HG03103 (cell line): ENCODE results near the gene THYN1.
"Not testable (repeated sequence)": the region's sequence is repeated elsewhere in the genome, so short reads cannot be mapped to it uniquely, and the experiment has no call there.

Source experiments
- ATAC-seq: cut with Tn5 transposase; IDR thresholded peaks from one replicate; pipeline ENCODE4 v1.9.1; 2021; ENCODE audit warnings: low read depth; ENCODE audit not compliant: unreplicated experiment

The THYN1 gene

DNA sequence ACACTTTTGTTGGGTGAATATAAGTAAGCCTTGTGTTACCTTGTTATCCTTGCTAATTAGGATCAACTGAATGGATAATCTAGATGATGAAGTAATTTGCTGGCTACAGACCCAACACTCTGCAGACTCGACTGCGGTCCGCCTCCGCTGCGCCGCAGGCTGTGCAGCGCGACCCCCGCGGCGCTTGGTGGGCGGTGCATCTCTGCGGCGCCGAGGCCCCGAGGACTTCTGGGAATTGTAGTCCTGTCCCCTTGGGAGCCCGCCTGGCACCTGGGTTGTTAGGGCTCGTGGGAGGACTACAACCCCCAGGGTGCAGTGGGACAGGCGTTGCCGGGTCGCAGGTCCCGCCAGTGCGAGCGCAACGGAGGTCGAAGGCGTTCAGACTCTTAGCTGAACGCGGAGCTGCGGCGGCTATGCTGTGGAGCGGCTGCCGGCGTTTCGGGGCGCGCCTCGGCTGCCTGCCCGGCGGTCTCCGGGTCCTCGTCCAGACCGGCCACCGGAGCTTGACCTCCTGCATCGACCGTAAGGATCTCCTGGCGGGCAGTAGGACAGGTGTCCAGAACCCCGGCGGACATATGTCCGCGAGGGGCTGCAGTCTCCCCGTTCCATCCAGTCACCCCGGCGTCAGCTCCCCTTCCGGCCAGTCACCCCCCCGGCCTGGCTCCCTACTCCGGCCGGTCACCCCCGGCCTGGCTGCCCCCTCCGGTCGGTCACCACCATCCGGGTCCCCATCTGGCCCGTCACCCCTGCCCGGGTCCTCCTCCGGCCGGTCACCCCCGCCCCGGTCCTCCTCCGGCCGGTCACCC, at the start of gene THYN1, which contains the start of gene ACAD8:
THYN1 (minus strand) TSS at position 165 of the 806 bp plus-strand sequence. CDS start 470 bp downstream, outside the sequence.
ACAD8 (plus strand) TSS at position 381 of the 806 bp plus-strand sequence; CDS start at position 414, 33 bp downstream.
- peak; percentile 99 for ATAC-seq

DNA sequence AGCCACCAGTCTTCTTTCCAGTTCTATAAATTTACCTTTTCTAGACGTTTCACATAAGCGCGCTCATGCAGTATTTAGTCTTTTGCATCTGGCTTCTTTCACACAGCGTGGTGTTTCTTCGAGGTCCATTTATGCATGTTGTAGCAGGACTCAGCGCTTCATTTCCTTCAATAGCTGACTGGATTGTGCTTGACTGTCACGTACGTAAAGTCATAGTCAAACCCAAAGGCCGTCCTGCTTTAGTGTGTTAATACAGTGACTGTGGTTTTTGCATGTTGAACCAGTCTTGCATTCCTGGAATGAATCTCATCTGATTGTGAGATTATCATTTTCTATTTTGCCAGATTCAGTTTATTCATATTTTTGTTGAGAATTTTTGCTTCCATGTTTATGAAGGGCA, 41.5 kb upstream of the THYN1 start:
- no peak for ATAC-seq

DNA sequence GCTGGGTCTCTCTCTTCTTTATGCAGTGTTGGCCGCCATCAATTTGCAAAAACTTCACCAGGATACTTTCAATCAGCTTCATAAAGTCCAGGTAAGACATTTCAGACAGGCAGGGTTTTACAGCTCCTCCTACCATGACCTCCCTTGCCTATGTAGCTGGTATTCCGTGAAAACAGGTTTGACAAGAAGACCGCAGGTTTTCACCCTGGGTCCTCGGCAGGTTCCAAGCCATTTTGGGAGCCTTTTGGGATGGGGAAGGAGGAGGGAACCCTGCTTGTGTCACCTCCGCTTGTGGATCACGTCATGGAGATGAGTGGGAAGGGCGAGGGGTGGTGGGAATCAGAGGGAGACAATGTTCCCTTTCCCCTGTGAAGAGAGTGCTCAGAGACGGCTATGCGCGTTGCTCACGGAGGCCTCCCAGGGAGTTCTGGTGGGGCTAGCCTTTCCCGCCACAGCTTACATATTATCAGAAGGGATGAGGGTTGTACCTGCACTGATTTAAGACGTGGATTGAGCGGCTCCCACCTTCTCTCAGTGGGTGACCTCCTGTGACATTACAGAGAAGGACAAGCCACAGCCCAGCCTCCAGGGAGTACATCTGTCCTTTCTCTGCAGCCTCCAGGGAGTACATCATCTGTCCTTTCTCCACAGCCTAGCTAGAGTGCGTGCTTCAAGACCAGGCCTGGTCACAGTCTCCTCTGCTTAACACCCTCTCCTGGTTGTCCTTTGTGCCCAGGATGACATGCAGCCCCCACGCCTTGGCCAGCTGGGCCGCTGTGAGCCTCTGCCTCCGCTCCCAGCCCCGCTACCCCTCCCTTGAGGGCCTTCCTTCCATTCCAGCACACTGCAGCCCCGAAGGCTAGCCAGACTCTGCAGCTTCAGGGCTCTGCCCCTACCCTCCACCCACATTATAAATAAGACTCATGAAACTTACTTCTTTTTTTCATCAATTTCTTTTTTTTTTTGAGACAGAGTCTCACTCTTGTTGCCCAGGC, 40.3 kb upstream of the THYN1 start:
- ATAC-seq: no peak

DNA sequence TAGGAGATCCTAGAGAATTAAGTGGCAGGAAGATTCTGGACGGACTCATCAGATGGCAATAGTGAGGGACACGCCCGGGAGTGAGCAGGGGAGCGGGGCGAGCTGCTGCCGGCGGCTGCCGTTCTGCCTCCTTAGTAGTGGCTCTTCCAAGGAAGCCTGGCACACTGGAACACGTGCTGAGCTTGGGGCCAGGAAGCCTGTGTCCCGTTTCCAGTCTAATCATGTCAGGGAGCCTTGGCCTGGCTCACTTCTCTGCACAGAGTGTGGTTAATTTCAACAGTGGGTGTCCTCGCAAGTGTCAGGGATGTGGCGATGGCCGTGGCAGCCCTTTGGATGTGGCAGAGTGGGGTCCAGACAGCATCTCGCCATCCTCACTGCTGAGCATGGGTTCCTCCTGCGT, 39.5 kb upstream of the THYN1 start:
- no peak for ATAC-seq

DNA sequence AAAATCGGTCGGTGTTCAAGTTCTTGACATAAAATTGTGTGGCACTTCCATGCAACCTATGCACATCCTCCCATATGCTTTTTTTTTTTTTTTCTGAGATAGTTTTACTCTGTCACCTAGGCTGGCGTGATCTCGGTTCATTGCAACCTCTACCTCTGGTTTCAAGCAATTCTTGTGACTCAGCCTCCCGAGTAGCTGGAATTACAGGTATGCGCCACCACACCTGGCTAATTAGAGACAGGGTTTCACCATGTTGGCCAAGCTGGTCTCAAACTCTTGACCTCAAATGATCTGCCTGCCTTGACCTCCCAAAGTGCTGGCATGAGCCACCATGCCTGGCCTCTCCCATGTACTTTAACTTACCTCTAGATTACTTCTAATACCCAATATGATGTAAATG, 38.0 kb upstream of the THYN1 start:
- ATAC-seq: no peak

DNA sequence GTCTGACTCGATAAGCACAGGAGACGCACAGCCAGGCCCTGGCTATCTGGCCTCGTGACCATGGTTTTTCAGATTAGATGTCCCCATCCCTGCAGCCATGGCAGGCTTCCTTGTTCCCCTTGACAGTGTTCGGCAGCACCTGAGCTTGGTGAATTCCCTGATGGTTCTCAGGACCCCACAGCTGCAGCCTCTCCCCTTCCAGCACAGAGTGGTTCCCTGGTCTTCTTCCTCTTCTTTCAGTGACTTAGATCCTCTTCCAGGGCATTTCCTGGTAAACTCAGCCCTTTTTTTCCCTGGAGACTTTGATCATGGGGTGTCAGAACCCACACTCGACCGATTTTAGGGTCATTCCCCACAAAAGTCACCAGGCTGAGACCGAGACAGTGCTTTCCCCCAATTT, 37.5 kb upstream of the THYN1 start:
- no peak for ATAC-seq

DNA sequence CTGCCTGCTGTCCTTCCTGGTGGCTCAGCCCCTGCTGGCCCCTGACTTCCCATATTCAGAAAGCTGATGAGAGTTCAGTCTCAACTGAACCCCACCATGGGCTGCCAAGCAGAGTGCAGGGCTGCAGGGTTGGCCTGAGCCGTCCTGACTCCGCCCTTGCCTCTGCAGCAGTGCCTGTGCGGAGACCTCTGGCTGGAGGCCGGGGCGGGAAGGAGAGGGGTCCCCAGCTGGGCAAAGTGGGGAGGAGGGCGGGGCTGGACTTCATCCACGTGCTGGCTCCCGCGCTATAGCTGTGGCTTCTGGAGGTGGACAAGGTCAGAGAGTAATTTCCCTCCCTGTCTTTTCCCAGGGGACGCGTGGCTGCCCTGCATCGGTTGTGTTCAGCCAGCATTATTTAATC, 36.6 kb upstream of the THYN1 start:
- no peak for ATAC-seq

DNA sequence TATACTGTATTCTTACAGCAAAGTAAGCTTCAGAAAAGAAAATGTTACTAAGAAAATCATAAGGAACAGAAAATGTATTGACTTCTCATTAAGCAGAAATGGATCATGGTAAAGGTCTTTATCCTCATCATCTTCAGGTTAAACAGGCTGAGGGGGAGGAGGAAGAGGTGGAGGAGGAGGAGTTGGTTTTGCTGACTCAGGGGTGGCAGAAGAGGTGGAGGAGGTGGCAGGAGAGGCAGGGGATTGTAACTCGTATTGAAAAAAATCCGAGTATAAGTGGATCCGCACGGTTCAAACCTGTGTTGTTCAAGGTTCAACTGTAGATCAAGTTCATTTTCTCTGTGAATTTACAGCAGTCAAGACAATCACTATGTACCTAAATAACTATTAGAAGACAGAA, 36.0 kb upstream of the THYN1 start:
- no peak for ATAC-seq

DNA sequence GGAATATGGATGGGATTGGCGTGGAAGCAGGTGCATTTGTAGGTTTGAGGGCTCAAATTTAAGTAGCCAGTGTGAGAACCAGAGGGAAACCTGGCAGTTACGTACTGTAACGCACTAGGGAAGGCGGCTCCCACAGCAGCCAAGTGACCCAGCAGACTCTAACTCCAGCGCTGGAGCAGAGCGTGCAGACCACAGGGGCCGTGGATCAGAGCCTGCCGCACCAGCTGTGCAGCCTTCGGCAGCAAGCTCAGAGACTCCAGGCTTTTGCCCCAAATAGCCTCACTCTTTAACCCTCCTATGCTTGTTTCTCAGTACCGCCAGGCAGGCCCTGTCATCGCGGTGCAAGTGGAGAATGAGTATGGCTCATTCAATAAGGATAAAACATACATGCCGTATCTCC, 35.3 kb upstream of the THYN1 start:
- ATAC-seq: no peak

DNA sequence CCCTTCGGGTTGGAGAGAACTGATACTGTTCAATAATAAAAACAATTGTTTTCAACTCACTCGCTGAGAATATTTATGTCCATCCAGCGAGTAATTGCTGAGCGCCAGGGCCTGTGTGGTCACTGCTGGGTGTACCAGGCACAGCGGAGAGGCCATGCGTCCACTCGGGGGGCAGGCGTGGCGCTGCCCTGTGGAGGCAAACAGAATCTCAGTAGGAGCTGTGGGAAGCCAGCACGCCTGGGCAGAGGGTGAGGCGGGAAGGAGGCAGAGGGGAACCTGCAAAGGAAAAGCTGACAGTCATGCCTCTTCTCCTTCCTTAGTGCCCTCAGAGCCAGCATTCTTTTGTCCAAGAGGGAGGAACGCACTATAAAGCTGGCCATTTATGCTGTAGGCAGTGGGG, 34.4 kb upstream of the THYN1 start:
- ATAC-seq: no peak

DNA sequence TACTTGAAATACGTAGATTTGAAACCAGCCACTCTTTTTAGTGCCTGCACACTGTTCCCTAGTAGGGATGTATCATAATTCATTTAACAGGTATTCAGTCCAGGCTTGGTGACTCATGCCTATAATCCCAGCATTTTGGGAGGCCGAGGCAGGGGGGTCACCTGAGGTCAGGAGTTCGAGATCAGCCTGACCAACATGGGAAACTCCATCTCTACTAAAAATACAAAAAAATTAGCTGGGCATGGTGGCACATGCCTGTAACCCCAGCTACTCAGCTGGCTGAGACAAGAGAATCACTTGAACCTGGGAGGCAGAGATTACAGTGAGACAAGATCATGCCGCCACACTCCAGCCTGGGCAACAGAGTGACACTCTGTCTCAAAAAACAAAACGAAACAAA, 31.2 kb upstream of the THYN1 start:
- ATAC-seq: not testable (repeated sequence)

DNA sequence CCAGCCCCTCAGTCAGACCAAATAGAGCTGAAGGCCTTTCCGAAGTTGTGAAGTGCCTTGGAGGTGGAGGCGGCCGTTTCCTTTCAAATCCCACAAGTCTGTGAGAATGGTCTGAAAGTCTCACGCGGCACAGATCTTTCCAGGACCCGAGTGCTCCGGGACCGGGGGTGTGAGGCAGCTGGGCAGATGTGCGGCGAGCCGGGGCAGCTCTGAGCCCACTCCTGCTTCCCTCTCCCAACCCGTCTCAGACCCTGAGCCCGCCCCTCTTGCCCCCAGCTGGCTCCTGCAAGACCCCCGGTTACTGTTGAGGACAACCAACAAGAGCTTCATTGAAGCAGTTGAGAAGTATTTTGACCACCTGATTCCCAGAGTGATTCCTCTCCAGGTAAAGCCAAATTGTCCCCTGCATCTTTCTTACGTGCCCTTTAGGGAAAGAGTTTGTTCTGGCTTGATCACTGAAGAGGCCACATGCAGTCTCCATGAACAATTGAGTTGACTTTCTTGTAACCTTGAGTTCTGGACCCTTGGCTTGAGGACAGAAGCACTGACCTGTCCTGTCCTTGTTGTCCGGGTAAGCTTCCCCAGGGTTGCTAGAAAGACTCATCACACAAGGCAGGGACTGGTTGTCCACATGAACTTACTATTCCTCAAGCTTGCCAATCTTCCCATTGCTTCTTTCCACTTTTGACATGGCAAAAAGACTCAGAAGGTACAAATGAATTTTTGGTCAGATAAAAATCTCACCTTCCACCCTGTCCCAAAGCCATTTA, 30.5 kb upstream of the THYN1 start:
- no peak for ATAC-seq

DNA sequence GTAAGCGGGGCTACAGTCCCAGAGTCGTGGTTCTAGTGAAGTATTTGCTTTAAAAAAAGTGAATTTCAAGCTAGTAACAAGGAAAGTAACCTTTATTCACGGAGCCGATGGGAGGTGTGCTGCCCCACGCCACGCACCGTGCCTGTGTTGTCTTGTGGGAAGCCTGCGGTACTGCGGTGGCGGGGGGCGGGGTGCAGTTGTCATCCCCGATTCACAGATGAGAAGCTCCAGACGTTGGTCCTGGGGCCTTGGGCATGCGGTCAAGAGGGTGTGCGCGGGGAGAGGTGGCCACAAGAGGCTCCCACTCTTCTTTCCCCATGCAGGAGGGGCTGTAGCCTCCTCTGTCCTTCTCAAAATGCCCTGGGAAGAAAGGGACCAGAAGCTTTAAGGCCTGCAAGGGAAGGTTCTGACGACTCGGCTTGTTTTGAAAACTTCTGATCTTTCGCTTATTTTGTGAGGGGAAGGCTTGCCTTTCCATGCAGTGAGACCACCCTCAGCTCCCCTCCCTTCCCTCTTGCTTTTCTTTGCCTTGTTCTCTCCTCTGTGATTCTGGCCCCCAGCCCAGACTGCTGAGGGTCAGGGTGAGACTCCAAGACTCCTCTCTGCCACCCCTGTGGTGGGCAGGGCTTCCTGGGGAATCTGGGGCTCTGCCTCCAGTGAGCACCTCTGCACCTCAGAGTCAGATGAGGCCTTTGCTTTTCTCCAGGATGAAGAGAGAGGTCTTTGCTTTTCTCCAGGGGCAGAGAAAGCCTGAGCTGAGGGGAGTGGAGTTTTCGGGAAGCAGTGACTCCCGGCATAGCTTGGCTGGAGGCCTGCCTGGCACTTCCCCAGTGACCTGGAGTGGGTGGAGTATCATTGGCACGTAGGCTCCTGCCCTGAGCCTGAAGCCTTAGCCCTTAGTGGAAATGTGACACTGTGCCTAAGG, 29.2 kb upstream of the THYN1 start:
- ATAC-seq: no peak

DNA sequence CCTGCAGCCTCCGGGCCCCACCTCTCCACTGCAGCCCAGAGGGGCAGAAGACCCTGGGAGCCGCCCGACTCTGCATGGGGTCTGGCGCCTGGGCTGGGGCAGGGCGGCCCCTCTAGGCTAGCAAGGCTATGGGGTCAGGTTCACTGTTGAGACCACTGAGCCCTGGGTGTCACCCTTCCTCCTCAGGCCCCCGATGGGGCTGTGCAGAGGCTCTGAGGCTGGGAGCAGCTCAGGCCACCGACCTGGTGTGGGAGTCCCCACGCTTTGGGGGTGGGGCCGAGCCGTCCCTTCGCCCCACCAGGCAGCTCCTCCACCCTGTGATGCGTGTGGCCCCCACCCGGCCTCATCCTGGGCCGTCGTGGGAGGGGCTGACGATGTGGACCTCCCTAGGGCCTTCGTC, 28.5 kb upstream of the THYN1 start:
- not testable (repeated sequence) for ATAC-seq

DNA sequence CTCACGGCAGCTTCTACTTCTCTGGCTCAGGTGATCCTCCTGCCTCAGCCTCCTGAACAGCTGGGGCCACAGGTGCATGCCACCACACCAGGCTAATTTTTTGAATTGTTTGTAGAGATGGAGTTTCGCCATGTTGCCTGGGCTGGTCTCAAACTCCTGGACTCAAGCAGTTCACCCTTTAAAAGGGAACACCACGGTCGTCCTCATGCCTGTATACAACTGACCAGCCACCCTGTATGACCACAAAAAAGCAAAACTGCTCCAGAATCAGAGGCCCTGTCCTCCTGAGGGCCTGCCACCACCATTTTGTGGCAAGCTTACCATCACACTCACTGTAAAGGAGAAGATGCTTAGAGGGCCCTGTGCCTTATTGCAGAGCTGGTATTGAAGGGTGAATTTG, 25.2 kb upstream of the THYN1 start:
- no peak for ATAC-seq

DNA sequence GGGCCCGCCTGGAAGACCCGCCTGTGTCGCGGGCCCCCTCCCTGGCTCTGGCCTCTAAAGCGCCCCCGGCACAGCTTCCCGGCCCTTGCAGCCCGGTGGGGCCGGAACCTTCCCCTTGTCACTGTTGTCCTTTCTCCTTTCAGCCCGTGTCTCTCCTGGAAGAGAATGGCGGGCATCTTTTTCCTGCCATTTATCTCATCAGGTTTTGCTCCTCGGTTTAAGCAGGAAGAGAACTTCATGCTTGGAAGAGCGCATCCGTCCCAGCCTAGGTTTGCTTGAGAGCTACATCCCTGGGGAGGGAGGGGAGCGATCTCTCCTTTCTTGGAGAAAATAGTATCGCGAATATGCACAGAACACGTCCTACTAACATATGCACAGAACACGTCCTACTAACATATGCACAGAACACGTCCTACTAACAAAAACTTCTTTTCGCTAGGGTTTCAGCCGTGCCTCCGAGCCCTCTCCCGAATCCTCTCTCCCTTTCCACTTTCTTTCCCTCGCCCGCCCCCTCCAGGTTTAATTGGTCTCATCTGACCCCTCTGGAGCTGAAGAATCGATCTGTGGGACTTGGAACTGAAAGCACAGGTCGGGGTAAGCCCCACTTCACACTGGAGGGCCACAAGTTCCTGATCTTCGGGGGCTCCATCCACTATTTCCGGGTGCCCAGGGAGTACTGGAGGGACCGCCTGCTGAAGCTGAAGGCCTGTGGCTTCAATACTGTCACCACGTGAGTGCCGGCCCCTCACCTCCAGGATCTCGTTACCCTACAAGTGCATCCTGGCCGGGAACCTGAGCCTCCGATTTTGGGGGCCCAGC, 24.2 kb upstream of the THYN1 start:
- no peak for ATAC-seq

DNA sequence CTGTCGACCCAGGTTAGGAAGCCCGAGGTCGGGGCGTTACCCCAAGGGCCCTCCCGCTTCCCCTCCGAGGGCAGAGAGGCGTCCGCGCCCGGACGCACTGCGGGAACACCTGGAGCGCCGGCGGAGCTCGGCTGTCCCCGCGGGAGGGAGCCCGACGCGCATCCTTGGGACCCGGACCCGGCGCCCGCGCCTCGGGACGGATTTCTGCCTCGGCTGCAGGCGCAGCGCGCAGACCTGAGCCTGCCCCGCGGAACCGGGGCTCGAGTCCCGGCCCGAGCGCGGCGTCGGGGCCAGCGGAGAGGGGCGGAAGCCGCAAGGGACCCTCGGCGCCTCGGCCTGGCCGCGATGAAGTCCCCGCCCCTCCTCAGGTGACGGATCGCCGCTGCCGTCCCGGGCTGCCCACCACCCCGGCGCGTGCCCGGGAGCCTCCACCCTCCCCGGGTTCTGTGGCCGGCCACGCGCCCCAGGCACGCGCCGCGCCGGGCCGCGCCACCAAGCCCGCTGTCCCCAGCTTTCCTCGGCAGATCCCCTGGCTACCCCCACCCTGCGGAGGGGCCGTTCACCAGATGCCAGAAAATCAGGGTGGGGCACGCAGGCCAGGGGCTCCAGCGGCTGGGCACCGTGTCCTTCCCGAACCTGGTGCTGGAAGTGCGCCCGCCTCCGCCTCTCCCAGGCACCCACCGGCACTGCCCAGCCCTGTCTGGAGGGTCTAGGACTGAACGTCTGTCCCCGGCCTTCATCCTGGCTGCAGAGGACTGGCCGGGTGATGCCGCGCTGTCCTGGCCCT, 23.4 kb upstream of the THYN1 start:
- peak; percentile 23 for ATAC-seq
